IPS-15b (cell line): ENCODE measurements around the gene GHR.
"Not testable (repeated sequence)": the region's sequence is repeated elsewhere in the genome, so short reads cannot be mapped to it uniquely, and the experiment has no call there.

ENCODE experiments used
- H3K27me3 ChIP-seq: one replicate; pipeline ENCODE4 v1.6.1; 2013; ENCODE audit warnings: low read length; ENCODE audit not compliant: control insufficient read depth, insufficient read depth
- H3K36me3 ChIP-seq: one replicate; pipeline ENCODE4 v1.6.1; 2013; ENCODE audit warnings: low read length; ENCODE audit not compliant: control insufficient read depth, insufficient read depth
- H3K4me1 ChIP-seq: one replicate; pipeline ENCODE4 v1.6.1; 2013; ENCODE audit warnings: mild to moderate bottlenecking, low read length; ENCODE audit not compliant: control insufficient read depth, insufficient read depth
- H3K4me3 ChIP-seq: one replicate; pipeline ENCODE4 v1.5.1; 2013; ENCODE audit warnings: low read depth, low read length
- H3K9ac ChIP-seq: one replicate; pipeline ENCODE4 v1.6.1; 2013; ENCODE audit warnings: low read depth, mild to moderate bottlenecking, low read length
- H3K9me3 ChIP-seq: one replicate; pipeline ENCODE4 v1.6.1; 2013; ENCODE audit warnings: mild to moderate bottlenecking, low read length; ENCODE audit not compliant: control insufficient read depth, insufficient read depth

Gene GHR

GRCh38 chr5:42555797-42556196 is 132.6 kb downstream of the GHR start:
- Histone ChIP-seq H3K27me3 (no peaks in the 10 kb centered on the region), H3K36me3 (no peaks in the 10 kb centered on the region), H3K9ac (no peak overlapping the region), H3K9me3 (no peaks in the 10 kb centered on the region), H3K4me3 (no peak overlapping the region), H3K4me1 (no peaks in the 10 kb centered on the region)

GRCh38 chr5:42557689-42558088 is 134.4 kb downstream of the GHR start:
- Histone ChIP-seq H3K27me3 (no peaks in the 10 kb centered on the region), H3K9me3 (no peaks in the 10 kb centered on the region), H3K36me3 (no peaks in the 10 kb centered on the region), H3K9ac (no peak overlapping the region), H3K4me1 (no peaks in the 10 kb centered on the region), H3K4me3 (no peak overlapping the region)

GRCh38 chr5:42561656-42562055 is 138.4 kb downstream of the GHR start:
- no peak overlapping the region for H3K4me3 ChIP-seq
- H3K9me3 ChIP-seq, result no peaks in the 10 kb centered on the region
- no peaks in the 10 kb centered on the region for H3K27me3 ChIP-seq
- H3K9ac ChIP-seq, result no peak overlapping the region
- no peaks in the 10 kb centered on the region for H3K36me3 ChIP-seq
- H3K4me1 ChIP-seq, result no peaks in the 10 kb centered on the region

GRCh38 chr5:42564689-42565356 is 141.6 kb downstream of the GHR start:
- Histone ChIP-seq H3K9ac (no peak overlapping the region), H3K4me1 (no peaks in the 10 kb centered on the region), H3K4me3 (no peak overlapping the region), H3K36me3 (no peaks in the 10 kb centered on the region), H3K27me3 (no peaks in the 10 kb centered on the region), H3K9me3 (no peaks in the 10 kb centered on the region)

- H3K4me3 ChIP-seq, result no peak overlapping the region
- no peaks in the 10 kb centered on the region for H3K9me3 ChIP-seq
- no peaks in the 10 kb centered on the region for H3K27me3 ChIP-seq
- no peaks in the 10 kb centered on the region for H3K4me1 ChIP-seq
- H3K36me3 ChIP-seq, result no peaks in the 10 kb centered on the region
- H3K9ac ChIP-seq, result no peak overlapping the region
Measured at GRCh38 chr5:42566652-42567295, 143.5 kb downstream of the GHR start.

- H3K4me1 ChIP-seq, result no peaks in the 10 kb centered on the region
- no peak overlapping the region for H3K4me3 ChIP-seq
- no peak overlapping the region for H3K9ac ChIP-seq
- no peaks in the 10 kb centered on the region for H3K9me3 ChIP-seq
- no peaks in the 10 kb centered on the region for H3K36me3 ChIP-seq
- H3K27me3 ChIP-seq, result no peaks in the 10 kb centered on the region
Measured at GRCh38 chr5:42569325-42569724, 146.1 kb downstream of the GHR start.

GRCh38 chr5:42569953-42570548 is 146.8 kb downstream of the GHR start:
- no peaks in the 10 kb centered on the region for H3K9me3 ChIP-seq
- H3K36me3 ChIP-seq, result no peaks in the 10 kb centered on the region
- no peak overlapping the region for H3K4me3 ChIP-seq
- H3K9ac ChIP-seq, result no peak overlapping the region
- H3K4me1 ChIP-seq, result no peaks in the 10 kb centered on the region
- H3K27me3 ChIP-seq, result no peaks in the 10 kb centered on the region

GRCh38 chr5:42570966-42571960 is 148.0 kb downstream of the GHR start:
- no peaks in the 10 kb centered on the region for H3K27me3 ChIP-seq
- no peak overlapping the region for H3K4me3 ChIP-seq
- no peaks in the 10 kb centered on the region for H3K36me3 ChIP-seq
- H3K9ac ChIP-seq, result no peak overlapping the region
- no peaks in the 10 kb centered on the region for H3K9me3 ChIP-seq
- H3K4me1 ChIP-seq, result no peaks in the 10 kb centered on the region

GRCh38 chr5:42572313-42572712 is 149.1 kb downstream of the GHR start:
- Histone ChIP-seq H3K9ac (no peak overlapping the region), H3K9me3 (no peaks in the 10 kb centered on the region), H3K36me3 (no peaks in the 10 kb centered on the region), H3K4me3 (no peak overlapping the region), H3K27me3 (no peaks in the 10 kb centered on the region), H3K4me1 (no peaks in the 10 kb centered on the region)

GRCh38 chr5:42573386-42573785 is 150.1 kb downstream of the GHR start:
- no peaks in the 10 kb centered on the region for H3K9me3 ChIP-seq
- no peak overlapping the region for H3K9ac ChIP-seq
- no peaks in the 10 kb centered on the region for H3K36me3 ChIP-seq
- H3K27me3 ChIP-seq, result no peaks in the 10 kb centered on the region
- no peaks in the 10 kb centered on the region for H3K4me1 ChIP-seq
- H3K4me3 ChIP-seq, result no peak overlapping the region

GRCh38 chr5:42575914-42576313 is 152.7 kb downstream of the GHR start:
- not testable (repeated sequence) for H3K36me3 ChIP-seq, H3K4me3 ChIP-seq, H3K4me1 ChIP-seq, H3K9ac ChIP-seq, H3K9me3 ChIP-seq, H3K27me3 ChIP-seq
